ENCODE measurements around the gene HOXB13.

Gene HOXB13

GRCh38 chr17:48748718-48749566 lies 20.4 kb upstream of the HOXB13 start:
- no peak for DNase-seq (ENCODE audit: low spot score)

GRCh38 chr17:48747445-48748363 lies 19.2 kb upstream of the HOXB13 start:
- DNase-seq (ENCODE audit: low spot score): no peak

- no peak for DNase-seq (ENCODE audit: low spot score)
These were observed 18.4 kb upstream of the HOXB13 start for GRCh38 chr17:48746916-48747444.

GRCh38 chr17:48745381-48746275 lies 17.1 kb upstream of the HOXB13 start:
- DNase-seq (ENCODE audit: low spot score): no peak

GRCh38 chr17:48740537-48740936 lies 12.0 kb upstream of the HOXB13 start:
- DNase-seq (ENCODE audit: low spot score): no peak

GRCh38 chr17:48738803-48739526 lies 10.4 kb upstream of the HOXB13 start:
- no peak for DNase-seq (ENCODE audit: low spot score)

GRCh38 chr17:48738424-48738802 lies 9.9 kb upstream of the HOXB13 start:
- DNase-seq (ENCODE audit: low spot score): no peak

GRCh38 chr17:48737330-48738043 lies 8.9 kb upstream of the HOXB13 start:
- no peak for DNase-seq (ENCODE audit: low spot score)

- no peak for DNase-seq (ENCODE audit: low spot score)
These were observed 6.5 kb upstream of the HOXB13 start for GRCh38 chr17:48735062-48735351.

GRCh38 chr17:48734333-48735061 lies 5.9 kb upstream of the HOXB13 start:
- no peak for DNase-seq (ENCODE audit: low spot score)

- no peak for DNase-seq (ENCODE audit: low spot score)
These were observed 5.2 kb upstream of the HOXB13 start for GRCh38 chr17:48733632-48734328.

GRCh38 chr17:48732688-48733629 lies 4.4 kb upstream of the HOXB13 start:
- DNase-seq (ENCODE audit: low spot score): no peak

- no peak for DNase-seq (ENCODE audit: low spot score)
These were observed 2.8 kb upstream of the HOXB13 start for GRCh38 chr17:48731355-48731754.

GRCh38 chr17:48730240-48730550 lies 1.6 kb upstream of the HOXB13 start:
- no peak for DNase-seq (ENCODE audit: low spot score)

- no peak for DNase-seq (ENCODE audit: low spot score)
These were observed 1.0 kb upstream of the HOXB13 start for GRCh38 chr17:48729335-48730239.

- DNase-seq (ENCODE audit: low spot score): no peak
These were observed 955 bp downstream of the HOXB13 start for GRCh38 chr17:48727415-48728175.

GRCh38 chr17:48726916-48727286 lies 1.6 kb downstream of the HOXB13 start:
- no peak for DNase-seq (ENCODE audit: low spot score)
